Smooth muscle cell of the coronary artery (primary cell): ENCODE results near the gene TECRL. TPM values are rescaled to one million over a fixed set of nuclear protein-coding genes. Genes with fewer than 3 reads are reported as not detected.

ENCODE experiments used
- total RNA-seq: library from RNA; depleted of rRNA; stranded (reverse); fragments of >200 nt; gene quantifications from 2 replicates; pipeline ENCODE4 v1.2.3, GENCODE V29; 2014; ENCODE audit warnings: low replicate concordance

The TECRL gene, protein sequence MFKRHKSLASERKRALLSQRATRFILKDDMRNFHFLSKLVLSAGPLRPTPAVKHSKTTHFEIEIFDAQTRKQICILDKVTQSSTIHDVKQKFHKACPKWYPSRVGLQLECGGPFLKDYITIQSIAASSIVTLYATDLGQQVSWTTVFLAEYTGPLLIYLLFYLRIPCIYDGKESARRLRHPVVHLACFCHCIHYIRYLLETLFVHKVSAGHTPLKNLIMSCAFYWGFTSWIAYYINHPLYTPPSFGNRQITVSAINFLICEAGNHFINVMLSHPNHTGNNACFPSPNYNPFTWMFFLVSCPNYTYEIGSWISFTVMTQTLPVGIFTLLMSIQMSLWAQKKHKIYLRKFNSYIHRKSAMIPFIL
- not detected in 2 replicates for total RNA-seq

DNA sequence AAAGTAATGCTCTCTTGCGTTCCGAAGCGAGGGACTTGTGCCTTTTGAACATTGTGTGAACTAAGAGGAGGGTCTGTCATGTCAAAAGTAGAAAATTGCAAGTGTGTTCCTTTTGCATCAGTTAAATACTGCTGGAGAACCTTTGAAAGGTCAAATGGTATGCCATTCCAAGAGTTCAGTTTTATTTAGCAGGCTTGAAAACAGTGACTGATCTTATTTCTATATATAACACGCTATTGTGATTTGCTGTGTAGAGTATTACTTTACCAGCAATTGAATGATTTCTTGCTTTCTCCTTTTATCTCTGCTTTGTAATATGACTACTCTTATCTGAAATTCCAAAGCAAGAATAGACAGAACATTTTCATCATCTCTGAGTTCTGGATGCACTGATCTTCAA, at the start of gene TECRL:
Gene TECRL (minus strand): TSS at position 151 of the 400 bp plus-strand sequence. CDS start 99 bp downstream, at position 52.

